GM13976 (cell line): Measurements from ENCODE around the gene ARMC3.

Experiments
- DNase-seq: peaks from one replicate; pipeline ENCODE4 v3.0.0; 2012; ENCODE audit warnings: low spot score
- in situ Hi-C: fragments of 300-500 bp; cut with MboI; formaldehyde crosslinking; loops from one replicate; pipeline ENCODE4 v1.12.0; 2022; ENCODE audit warnings: low sequenced_read_pairs, mixed read lengths, inconsistent platforms; ENCODE audit not compliant: unreplicated experiment
- TF ChIP-seq, protein P1 (sequence below): IDR thresholded peaks from 2 replicates; pipeline ENCODE4 v1.5.1; 2012; ENCODE audit warnings: borderline replicate concordance, mild to moderate bottlenecking; ENCODE audit not compliant: insufficient read depth; ENCODE audit errors: extremely low read depth, missing control alignments, control extremely low read depth

The ARMC3 gene

DNA sequence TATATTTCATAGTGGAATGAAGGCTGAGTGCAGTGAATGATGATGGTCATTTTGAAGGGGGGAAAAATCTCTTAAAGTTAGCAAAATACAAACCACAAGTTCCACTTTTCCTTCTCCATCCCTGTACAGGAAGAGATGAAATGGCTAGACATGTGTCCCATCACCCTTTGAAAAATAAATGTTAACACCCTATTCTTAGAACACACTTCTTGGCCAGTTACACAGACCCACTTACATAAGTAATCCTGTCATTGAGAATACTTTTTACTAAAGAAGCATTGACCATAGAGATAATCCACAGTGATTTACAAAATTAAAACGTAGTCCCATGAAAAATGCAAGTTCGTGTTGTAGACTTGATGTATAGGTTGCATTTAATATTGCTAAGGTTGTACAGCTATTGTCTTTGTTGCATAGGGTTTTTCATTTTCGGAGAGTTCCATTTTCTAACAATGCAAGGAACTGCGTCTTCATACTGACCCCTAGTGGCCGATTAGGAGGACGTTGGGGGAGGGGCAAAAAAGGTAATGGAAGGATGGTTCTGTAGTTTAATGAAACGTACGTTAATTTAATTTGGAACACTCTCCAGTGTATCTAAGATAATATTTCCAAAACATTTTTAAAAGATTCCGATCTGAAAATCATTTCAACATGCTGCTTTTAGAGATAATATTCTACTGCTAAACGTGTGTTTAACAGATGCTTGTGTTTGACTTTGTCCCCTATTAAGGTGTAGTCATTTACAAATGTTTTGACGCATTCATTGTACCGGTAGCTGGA lies 60.9 kb downstream of the ARMC3 start:
- TF ChIP-seq, protein P1, sequence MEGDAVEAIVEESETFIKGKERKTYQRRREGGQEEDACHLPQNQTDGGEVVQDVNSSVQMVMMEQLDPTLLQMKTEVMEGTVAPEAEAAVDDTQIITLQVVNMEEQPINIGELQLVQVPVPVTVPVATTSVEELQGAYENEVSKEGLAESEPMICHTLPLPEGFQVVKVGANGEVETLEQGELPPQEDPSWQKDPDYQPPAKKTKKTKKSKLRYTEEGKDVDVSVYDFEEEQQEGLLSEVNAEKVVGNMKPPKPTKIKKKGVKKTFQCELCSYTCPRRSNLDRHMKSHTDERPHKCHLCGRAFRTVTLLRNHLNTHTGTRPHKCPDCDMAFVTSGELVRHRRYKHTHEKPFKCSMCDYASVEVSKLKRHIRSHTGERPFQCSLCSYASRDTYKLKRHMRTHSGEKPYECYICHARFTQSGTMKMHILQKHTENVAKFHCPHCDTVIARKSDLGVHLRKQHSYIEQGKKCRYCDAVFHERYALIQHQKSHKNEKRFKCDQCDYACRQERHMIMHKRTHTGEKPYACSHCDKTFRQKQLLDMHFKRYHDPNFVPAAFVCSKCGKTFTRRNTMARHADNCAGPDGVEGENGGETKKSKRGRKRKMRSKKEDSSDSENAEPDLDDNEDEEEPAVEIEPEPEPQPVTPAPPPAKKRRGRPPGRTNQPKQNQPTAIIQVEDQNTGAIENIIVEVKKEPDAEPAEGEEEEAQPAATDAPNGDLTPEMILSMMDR = peak; percentile 80
- in situ Hi-C loops = loop anchor here (10.0 kb wide), 1 partner anchor 404 kb away; no protein-coding TSS in a partner anchor
- DNase-seq = peak; percentile 62

DNA sequence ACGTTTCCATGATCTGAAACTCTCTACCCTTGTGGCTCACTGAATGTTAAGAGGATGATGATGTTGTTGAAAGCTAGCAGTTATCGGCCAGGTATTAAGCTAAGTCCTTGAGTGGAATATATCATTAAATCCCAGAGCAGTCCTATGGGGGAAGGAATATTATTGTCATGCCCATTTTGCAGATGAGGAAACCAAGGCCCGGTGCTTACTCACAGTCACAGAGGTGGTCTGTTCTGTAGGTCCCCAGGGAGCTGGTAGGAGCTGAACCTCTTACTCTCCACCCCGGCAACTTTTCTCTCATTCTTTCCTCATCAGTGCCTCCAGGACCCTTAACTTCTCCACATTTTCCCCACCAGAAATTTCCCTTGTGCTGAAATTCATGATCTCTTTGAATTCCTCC lies 62.6 kb downstream of the ARMC3 start:
- no peak for DNase-seq
- in situ Hi-C loops = loop anchor here (10.0 kb wide), 1 partner anchor 986 kb away; the partner anchor contains the start of gene DNAJC1
- TF ChIP-seq, protein P1 = no peak

DNA sequence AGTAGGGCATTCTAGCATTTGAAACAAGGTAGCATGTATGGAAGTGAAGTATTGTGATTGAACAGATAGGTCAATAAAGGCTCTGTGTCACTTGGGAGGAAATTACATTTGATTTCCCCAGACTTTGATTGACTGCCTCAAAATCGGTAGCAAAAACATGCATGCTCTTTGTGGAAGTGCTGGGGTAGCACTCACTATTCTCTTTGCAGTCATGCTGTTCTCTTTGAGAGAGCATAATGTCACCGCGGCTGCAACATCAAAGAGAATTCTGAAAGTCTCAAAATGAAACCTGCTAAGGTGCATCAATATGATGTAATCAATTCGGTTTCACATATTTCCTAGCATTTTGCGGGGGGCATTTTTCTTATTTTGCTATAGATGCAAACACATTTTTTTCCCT lies 64.2 kb downstream of the ARMC3 start:
- in situ Hi-C loops = loop anchor here (10.0 kb wide), 1 partner anchor 987 kb away; the partner anchor contains the start of gene DNAJC1

DNA sequence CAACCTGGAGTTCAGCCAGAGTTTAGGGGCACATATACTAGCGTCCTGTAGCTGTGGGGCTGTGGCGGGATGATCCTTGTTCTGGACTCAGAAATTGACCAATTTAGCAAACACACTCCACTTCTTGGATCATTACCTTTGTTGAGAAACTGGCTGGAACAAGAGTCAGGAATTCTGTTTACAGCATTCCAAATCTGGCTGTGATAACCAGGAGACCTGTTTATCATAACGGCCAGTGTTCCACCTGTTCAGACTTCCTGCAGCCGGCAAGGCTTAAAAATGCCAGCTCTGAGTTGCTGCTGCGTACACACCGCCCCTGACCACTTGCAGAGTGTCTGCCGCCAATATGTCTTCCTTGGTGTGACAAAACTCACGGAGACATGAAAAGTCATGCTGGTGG lies 64.8 kb downstream of the ARMC3 start:
- in situ Hi-C loops = loop anchor here (10.0 kb wide), 1 partner anchor 988 kb away; the partner anchor contains the start of gene DNAJC1
- TF ChIP-seq, protein P1 = no peak
- DNase-seq = no peak

More for the DNA sequence above, 64.2 kb downstream of the ARMC3 start:
- peak; percentile 49 for DNase-seq
- TF ChIP-seq, protein P1 = no peak

DNA sequence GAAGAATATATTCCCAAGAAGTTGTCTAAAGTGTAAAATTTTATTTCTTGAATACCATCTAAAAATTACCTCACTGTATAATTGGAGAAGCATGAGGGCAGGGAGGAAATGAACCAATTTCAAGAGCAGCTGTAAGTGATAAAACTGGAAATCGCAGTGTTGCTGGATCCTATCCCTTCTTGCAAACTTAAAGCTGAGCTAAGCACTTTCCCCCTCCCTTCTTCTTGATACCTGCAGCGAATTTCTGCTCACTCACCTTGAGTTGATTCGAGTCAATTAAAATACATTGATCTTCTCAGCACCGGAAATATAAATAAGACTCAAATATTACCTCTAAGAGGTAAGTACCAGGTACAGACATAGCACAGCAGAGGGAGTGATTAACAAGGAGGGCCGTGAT lies 65.5 kb downstream of the ARMC3 start:
- in situ Hi-C loops = loop anchor here (10.0 kb wide), 1 partner anchor 989 kb away; the partner anchor contains the start of gene DNAJC1
- TF ChIP-seq, protein P1 = no peak
- no peak for DNase-seq

DNA sequence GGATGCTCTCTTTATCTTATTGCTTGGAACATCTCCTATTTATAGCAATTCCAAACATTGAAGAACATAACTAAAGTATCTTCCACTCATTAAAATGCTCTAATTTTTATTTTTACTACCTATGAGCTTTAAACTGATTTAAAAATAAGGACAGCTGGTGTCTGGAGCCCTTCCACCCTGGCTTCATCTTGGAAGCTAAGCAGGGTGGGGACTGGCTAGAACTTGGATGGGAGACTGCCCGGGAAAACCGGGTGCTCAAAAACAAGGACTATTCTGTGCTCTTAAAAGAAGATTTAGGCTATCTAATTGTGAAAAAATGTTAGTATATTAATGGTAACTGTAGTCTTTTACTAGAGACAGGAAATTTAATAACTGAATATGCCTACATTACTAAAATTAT lies 69.2 kb downstream of the ARMC3 start:
- in situ Hi-C loops = loop anchor here (10.0 kb wide), 1 partner anchor 992 kb away; the partner anchor contains the start of gene DNAJC1
- no peak for DNase-seq
- TF ChIP-seq, protein P1 = no peak
